ENCODE measurements around the gene TOM1L1. TPM values are rescaled to one million over a fixed set of nuclear protein-coding genes. Genes with fewer than 3 reads are reported as not detected.

Gene TOM1L1, protein sequence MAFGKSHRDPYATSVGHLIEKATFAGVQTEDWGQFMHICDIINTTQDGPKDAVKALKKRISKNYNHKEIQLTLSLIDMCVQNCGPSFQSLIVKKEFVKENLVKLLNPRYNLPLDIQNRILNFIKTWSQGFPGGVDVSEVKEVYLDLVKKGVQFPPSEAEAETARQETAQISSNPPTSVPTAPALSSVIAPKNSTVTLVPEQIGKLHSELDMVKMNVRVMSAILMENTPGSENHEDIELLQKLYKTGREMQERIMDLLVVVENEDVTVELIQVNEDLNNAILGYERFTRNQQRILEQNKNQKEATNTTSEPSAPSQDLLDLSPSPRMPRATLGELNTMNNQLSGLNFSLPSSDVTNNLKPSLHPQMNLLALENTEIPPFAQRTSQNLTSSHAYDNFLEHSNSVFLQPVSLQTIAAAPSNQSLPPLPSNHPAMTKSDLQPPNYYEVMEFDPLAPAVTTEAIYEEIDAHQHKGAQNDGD
- total RNA-seq (under 1 TPM in 1 of 5 experiments, not detected in 4; 0.19 TPM), polyA plus RNA-seq (not detected), total RNA-seq (not detected)

DNA sequence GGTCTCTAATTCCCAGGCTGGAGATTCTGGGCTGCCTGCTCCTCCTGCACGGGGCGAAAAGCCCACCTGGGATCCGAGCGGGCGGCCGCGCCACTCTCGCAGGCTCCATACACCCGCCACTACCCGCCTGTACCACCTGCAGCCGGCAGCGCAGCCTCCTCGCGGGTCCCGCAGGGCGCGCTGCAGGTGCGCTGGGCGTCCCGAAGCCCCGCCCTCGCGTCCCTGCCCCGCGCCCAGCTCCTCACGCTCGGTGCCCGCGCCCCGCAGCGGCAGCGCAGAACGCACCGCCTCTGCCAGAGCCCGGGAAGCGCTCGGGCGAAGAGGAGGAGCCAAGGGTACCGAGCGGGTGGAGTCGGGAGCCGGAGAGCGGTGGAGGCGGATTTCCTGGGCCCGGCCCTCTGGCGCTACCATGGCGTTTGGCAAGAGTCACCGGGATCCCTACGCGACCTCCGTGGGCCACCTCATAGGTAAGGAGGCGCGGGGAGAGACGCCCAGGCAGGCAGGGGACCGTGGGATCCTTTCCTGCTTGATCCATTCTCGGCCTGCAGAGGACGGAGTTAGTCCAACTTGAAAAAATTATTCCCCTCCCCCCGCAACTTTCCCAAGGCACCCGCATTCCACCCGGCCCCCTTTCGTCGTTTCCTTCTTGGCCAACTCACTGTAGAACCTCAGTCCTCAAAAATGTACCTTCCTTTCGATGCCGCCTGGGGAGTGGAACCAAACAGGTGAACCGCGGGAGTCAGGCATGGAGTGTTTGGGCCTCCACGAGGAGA is at the start of gene TOM1L1:
TOM1L1 (plus strand) TSS at position 396 of the 773 bp plus-strand sequence; CDS start at position 410, 14 bp downstream.
- Histone ChIP-seq H3K27ac (ENCODE audit: low read depth, low read length) (no peak within 1 kb of the TSS), H3K27me3 (ENCODE audit: control insufficient read depth in 2 of 2, insufficient read depth in 2 of 2, low read length in 2 of 2) (no peaks in the 10 kb centered on the region), H3K4me3 (ENCODE audit: low read length) (no peak within 1 kb of the TSS), H3K9me3 (ENCODE audit: control insufficient read depth in 2 of 3, low read length in 3 of 3) (no peaks in the 10 kb centered on the region), H3K36me3 (ENCODE audit: control insufficient read depth in 2 of 3, insufficient read depth in 3 of 3, low read length in 3 of 3) (no peaks in the 10 kb centered on the region), H3K4me1 (ENCODE audit: control insufficient read depth in 2 of 2, insufficient read depth in 2 of 2, low read length in 2 of 2) (no peaks in the 10 kb centered on the region)
- H3K27ac Mint-ChIP-seq, result peak within 1 kb of the TSS in 1 of 9 donors; percentile 32
- H3K27me3 Mint-ChIP-seq, result peaks cover 29 to 43% (median 40%) of the 10 kb centered on the region in 5 donors
- peaks cover 0 to 16% (median 8%) of the 10 kb centered on the region in 7 donors for H3K4me1 Mint-ChIP-seq
- intact Hi-C loops (cut with micrococcal nuclease), result no loop called here
- ATAC-seq, result peak; percentile 41
- CTCF ChIA-PET, result no interaction called here
- DNase-seq, result peak in 3 of 9 donors; percentile 8 to 31 (median 8)
- H3K9me3 Mint-ChIP-seq, result no peaks in the 10 kb centered on the region
- H3K4me3 Mint-ChIP-seq, result peak within 1 kb of the TSS; percentile 18 to 65 (median 60)
- POLR2A ChIA-PET, result no interaction called here
- no peaks in the 10 kb centered on the region for H3K36me3 Mint-ChIP-seq

DNA sequence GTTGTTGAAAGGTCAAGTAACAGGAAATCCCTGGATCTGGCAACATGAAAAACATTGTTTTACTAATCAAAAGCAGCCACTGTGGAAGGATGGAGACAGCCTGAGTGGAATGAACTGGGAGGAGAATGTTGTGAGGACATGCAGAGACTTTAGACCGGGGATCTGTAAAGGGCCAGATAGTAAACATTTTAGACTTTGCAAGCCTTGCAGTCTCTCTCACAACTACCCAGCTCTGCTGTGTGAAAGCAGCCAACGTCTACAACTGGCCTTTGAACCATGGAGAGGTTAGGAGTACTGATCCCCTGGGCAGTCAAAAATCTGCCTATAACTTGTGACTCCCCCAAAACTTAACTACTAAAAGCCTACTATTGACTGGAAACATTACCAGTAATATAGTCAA is 41.5 kb upstream of the TOM1L1 start:
- POLR2A ChIA-PET, result no interaction called here
- no peak overlapping the region for H3K4me3 Mint-ChIP-seq
- ATAC-seq (no peak), DNase-seq (no peak)
- no peaks in the 10 kb centered on the region for H3K4me1 ChIP-seq (ENCODE audit: control insufficient read depth in 2 of 2, insufficient read depth in 2 of 2, low read length in 2 of 2)
- H3K9me3 ChIP-seq (ENCODE audit: control insufficient read depth in 2 of 3, low read length in 3 of 3), result no peaks in the 10 kb centered on the region
- H3K27me3 ChIP-seq (ENCODE audit: control insufficient read depth in 2 of 2, insufficient read depth in 2 of 2, low read length in 2 of 2), result no peaks in the 10 kb centered on the region
- no peaks in the 10 kb centered on the region for H3K36me3 ChIP-seq (ENCODE audit: control insufficient read depth in 2 of 3, insufficient read depth in 3 of 3, low read length in 3 of 3)
- H3K27ac ChIP-seq (ENCODE audit: low read depth, low read length), result no peak overlapping the region
- H3K27ac Mint-ChIP-seq, result no peak overlapping the region
- no peak overlapping the region for H3K4me3 ChIP-seq (ENCODE audit: low read length)
- CTCF ChIA-PET, result no interaction called here
- peaks cover 0 to 4% (median 0%) of the 10 kb centered on the region in 5 donors for H3K27me3 Mint-ChIP-seq
- H3K4me1 Mint-ChIP-seq, result no peaks in the 10 kb centered on the region
- no peaks in the 10 kb centered on the region for H3K36me3 Mint-ChIP-seq
- H3K9me3 Mint-ChIP-seq, result peaks cover 0 to 3% (median 0%) of the 10 kb centered on the region in 11 donors
- intact Hi-C loops (cut with micrococcal nuclease), result no loop called here

DNA sequence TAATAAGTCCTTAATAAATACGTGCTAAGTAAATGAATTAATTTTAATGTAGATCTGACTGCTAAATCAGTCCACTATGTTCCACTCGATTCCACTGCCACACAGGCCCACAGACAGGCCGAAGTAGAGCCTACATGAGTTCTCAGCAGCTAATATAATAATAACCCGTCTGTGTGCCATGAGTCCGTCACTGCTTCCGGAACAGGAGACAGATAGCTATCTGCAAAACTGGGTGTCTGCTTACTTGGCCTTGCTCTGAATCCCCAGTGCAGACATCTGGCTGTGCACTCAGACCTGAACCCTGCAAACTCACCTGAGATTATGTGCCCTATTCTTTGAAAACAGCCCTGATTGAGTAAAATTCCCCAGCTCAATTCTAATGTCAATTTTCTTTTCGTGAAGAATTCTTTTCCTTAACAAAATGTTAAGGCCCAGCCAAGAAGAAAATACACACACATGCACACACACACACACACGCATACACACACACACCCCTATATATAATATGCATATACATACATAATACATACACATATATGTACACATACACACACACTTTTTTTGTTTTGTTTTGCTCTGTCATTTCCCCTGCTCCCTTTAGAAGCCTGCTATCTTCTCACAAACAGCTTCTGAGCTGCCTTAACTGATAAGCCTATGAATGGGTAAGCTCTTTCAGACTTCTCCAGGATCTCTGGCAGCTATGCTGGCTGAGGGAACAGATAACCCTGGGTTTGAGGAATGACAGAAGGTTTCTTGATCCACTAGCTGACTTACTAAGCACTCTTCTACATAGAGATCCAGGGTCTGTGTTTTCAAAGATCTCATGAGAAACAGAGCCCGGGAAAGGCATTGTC is 39.8 kb upstream of the TOM1L1 start:
- CTCF ChIA-PET, result no interaction called here
- no peaks in the 10 kb centered on the region for H3K36me3 ChIP-seq (ENCODE audit: control insufficient read depth in 2 of 3, insufficient read depth in 3 of 3, low read length in 3 of 3)
- H3K36me3 Mint-ChIP-seq, result no peaks in the 10 kb centered on the region
- H3K27ac ChIP-seq (ENCODE audit: low read depth, low read length), result no peak overlapping the region
- peaks cover 0 to 3% (median 0%) of the 10 kb centered on the region in 11 donors for H3K9me3 Mint-ChIP-seq
- no peaks in the 10 kb centered on the region for H3K27me3 ChIP-seq (ENCODE audit: control insufficient read depth in 2 of 2, insufficient read depth in 2 of 2, low read length in 2 of 2)
- H3K27me3 Mint-ChIP-seq, result peaks cover 0 to 7% (median 3%) of the 10 kb centered on the region in 5 donors
- POLR2A ChIA-PET, result no interaction called here
- H3K4me1 Mint-ChIP-seq, result no peaks in the 10 kb centered on the region
- intact Hi-C loops (cut with micrococcal nuclease), result no loop called here
- DNase-seq, result no peak
- no peak overlapping the region for H3K4me3 Mint-ChIP-seq
- H3K27ac Mint-ChIP-seq, result no peak overlapping the region
- ATAC-seq, result no peak
- no peak overlapping the region for H3K4me3 ChIP-seq (ENCODE audit: low read length)
- H3K4me1 ChIP-seq (ENCODE audit: control insufficient read depth in 2 of 2, insufficient read depth in 2 of 2, low read length in 2 of 2), result no peaks in the 10 kb centered on the region
- H3K9me3 ChIP-seq (ENCODE audit: control insufficient read depth in 2 of 3, low read length in 3 of 3), result no peaks in the 10 kb centered on the region

DNA sequence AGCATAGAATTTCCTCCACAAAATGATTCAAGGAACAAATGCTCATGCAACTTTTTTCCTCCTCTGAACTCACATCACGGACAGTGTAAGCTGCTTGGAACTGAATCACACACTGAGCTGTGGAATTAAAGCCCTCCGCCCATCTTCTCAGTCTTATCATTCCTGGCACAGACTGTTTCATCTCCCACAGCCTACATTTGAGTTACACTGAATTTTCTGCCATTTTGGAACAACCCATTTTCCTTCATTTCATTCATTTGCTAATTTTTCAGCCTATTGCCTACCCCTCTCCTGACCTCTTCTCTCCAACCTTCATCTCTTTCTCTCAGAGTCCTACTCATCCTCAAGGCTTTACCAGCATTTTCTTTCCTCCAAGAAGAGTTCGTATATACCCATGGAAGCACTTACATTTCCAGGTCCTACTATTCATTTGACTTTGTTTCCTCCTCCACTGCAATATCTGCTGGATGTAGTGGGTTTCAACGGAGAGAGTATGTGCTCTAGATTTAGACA is 39.1 kb upstream of the TOM1L1 start:
- ChIA-PET POLR2A (no interaction called here), CTCF (no interaction called here)
- no peak for DNase-seq
- H3K4me3 ChIP-seq (ENCODE audit: low read length), result no peak overlapping the region
- Mint-ChIP-seq H3K27ac (no peak overlapping the region), H3K4me3 (no peak overlapping the region), H3K27me3 (peaks cover 0 to 7% (median 3%) of the 10 kb centered on the region in 5 donors), H3K9me3 (peaks cover 0 to 3% (median 0%) of the 10 kb centered on the region in 11 donors), H3K4me1 (no peaks in the 10 kb centered on the region), H3K36me3 (no peaks in the 10 kb centered on the region)
- no peaks in the 10 kb centered on the region for H3K36me3 ChIP-seq (ENCODE audit: control insufficient read depth in 2 of 3, insufficient read depth in 3 of 3, low read length in 3 of 3)
- no peaks in the 10 kb centered on the region for H3K4me1 ChIP-seq (ENCODE audit: control insufficient read depth in 2 of 2, insufficient read depth in 2 of 2, low read length in 2 of 2)
- no peak for ATAC-seq
- no peaks in the 10 kb centered on the region for H3K9me3 ChIP-seq (ENCODE audit: control insufficient read depth in 2 of 3, low read length in 3 of 3)
- no peaks in the 10 kb centered on the region for H3K27me3 ChIP-seq (ENCODE audit: control insufficient read depth in 2 of 2, insufficient read depth in 2 of 2, low read length in 2 of 2)
- intact Hi-C loops (cut with micrococcal nuclease), result no loop called here
- H3K27ac ChIP-seq (ENCODE audit: low read depth, low read length), result no peak overlapping the region

DNA sequence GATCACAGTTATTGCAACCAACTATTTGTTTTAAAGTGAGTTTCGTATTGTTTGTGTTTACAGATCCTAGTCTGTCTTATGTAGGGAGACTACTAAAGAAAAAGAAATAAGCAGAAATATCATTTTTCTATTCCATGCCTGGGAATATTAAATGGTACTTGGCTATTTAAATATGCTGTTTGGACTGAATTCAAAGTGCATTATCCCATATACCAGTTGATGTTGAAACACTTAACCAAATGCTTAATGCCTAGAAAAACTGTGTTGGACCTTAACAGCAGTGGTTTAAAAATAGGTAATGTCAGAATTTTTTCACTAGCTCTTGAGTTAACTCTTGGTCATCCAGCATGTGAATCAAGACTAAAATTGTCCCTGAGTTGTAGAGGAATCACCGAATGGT is 37.5 kb upstream of the TOM1L1 start:
- no peaks in the 10 kb centered on the region for H3K9me3 ChIP-seq (ENCODE audit: control insufficient read depth in 2 of 3, low read length in 3 of 3)
- no peak overlapping the region for H3K4me3 ChIP-seq (ENCODE audit: low read length)
- Mint-ChIP-seq H3K27me3 (peaks cover 0 to 7% (median 0%) of the 10 kb centered on the region in 5 donors), H3K4me3 (no peak overlapping the region), H3K9me3 (peaks cover 0 to 3% (median 0%) of the 10 kb centered on the region in 11 donors), H3K4me1 (no peaks in the 10 kb centered on the region), H3K36me3 (no peaks in the 10 kb centered on the region), H3K27ac (no peak overlapping the region)
- no peaks in the 10 kb centered on the region for H3K27me3 ChIP-seq (ENCODE audit: control insufficient read depth in 2 of 2, insufficient read depth in 2 of 2, low read length in 2 of 2)
- no peaks in the 10 kb centered on the region for H3K36me3 ChIP-seq (ENCODE audit: control insufficient read depth in 2 of 3, insufficient read depth in 3 of 3, low read length in 3 of 3)
- H3K27ac ChIP-seq (ENCODE audit: low read depth, low read length), result no peak overlapping the region
- ATAC-seq (no peak), DNase-seq (no peak)
- ChIA-PET CTCF (no interaction called here), POLR2A (no interaction called here)
- no peaks in the 10 kb centered on the region for H3K4me1 ChIP-seq (ENCODE audit: control insufficient read depth in 2 of 2, insufficient read depth in 2 of 2, low read length in 2 of 2)
- intact Hi-C loops (cut with micrococcal nuclease), result no loop called here

DNA sequence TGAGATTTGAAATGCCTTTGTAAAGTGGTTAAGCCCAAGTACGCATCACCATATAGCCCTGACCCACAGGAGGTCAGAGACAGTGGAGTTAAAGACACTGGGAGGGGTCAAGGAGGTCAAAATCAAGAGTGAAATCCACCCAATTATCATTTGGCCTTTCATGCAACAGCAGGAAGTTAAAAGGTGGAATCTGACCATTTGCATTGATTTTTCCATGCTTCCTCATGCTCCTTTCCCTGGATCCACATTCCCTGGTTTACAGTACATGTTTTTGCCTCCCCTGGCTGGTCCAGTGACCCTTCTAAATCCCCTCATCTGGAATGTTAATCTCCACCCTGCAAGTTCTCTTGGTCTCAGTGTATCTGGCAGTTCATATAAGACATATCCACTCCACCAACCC is 36.6 kb upstream of the TOM1L1 start:
- H3K4me1 Mint-ChIP-seq, result no peaks in the 10 kb centered on the region
- ATAC-seq (no peak), DNase-seq (no peak)
- peaks cover 0 to 10% (median 3%) of the 10 kb centered on the region in 5 donors for H3K27me3 Mint-ChIP-seq
- CTCF ChIA-PET, result no interaction called here
- Histone ChIP-seq H3K27me3 (ENCODE audit: control insufficient read depth in 2 of 2, insufficient read depth in 2 of 2, low read length in 2 of 2) (no peaks in the 10 kb centered on the region), H3K4me3 (ENCODE audit: low read length) (no peak overlapping the region), H3K27ac (ENCODE audit: low read depth, low read length) (no peak overlapping the region), H3K36me3 (ENCODE audit: control insufficient read depth in 2 of 3, insufficient read depth in 3 of 3, low read length in 3 of 3) (no peaks in the 10 kb centered on the region), H3K4me1 (ENCODE audit: control insufficient read depth in 2 of 2, insufficient read depth in 2 of 2, low read length in 2 of 2) (no peaks in the 10 kb centered on the region), H3K9me3 (ENCODE audit: control insufficient read depth in 2 of 3, low read length in 3 of 3) (no peaks in the 10 kb centered on the region)
- H3K27ac Mint-ChIP-seq, result no peak overlapping the region
- peaks cover 0 to 1% (median 0%) of the 10 kb centered on the region in 11 donors for H3K9me3 Mint-ChIP-seq
- intact Hi-C loops (cut with micrococcal nuclease), result no loop called here
- POLR2A ChIA-PET, result no interaction called here
- H3K4me3 Mint-ChIP-seq, result no peak overlapping the region
- H3K36me3 Mint-ChIP-seq, result no peaks in the 10 kb centered on the region

Data from naive thymus-derived CD4-positive, alpha-beta T cell (primary cell).